Measurements from ENCODE around the gene KRTAP12-4. TPM values are rescaled to one million over a fixed set of nuclear protein-coding genes. Genes with fewer than 3 reads are reported as not detected.

The KRTAP12-4 gene
- total RNA-seq, 1 donor from 2014 or later, result not detected

DNA sequence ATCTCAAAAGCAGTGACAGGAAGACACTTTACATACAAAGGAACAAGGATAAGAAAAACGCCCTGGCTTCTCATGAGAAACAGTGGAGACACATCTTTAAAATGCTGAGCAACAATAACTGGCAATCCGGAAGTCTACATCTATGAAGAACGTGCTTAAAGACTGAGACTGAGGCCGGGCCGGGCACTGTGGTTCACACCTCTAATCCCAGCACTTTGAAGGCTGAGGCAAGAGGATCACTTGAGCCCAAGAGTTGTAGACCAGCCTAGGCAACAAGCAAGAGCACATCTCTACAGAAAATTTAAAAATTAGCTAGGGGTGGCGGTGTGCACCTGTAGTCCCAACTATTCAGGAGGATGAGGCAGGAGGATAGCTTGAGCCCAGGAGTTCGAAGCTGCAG is 29.6 kb upstream of the KRTAP12-4 start:
- peaks cover 5% of the 10 kb centered on the region for H3K4me1 Mint-ChIP-seq (ENCODE audit: low read depth, unreplicated experiment)
- H3K27me3 ChIP-seq (ENCODE audit: insufficient read depth, low read length), result peaks cover 10% of the 10 kb centered on the region
- no peak overlapping the region for H3K4me3 ChIP-seq (ENCODE audit: insufficient read depth, low read depth, low read length)
- no peak overlapping the region for H3K9ac ChIP-seq (ENCODE audit: low read length)
- no peak for DNase-seq (ENCODE audit: low read depth)
- H2AFZ ChIP-seq (ENCODE audit: low read depth, low read length), result no peak overlapping the region
- H3K9me3 ChIP-seq (ENCODE audit: insufficient read depth, low read depth, low read length), result no peaks in the 10 kb centered on the region
- no peaks in the 10 kb centered on the region for H3K79me2 ChIP-seq (ENCODE audit: insufficient read depth, low read length)
- H3K27me3 Mint-ChIP-seq (ENCODE audit: low read depth, unreplicated experiment), result peaks cover 73% of the 10 kb centered on the region
- H4K20me1 ChIP-seq (ENCODE audit: insufficient read depth, low read length), result no peaks in the 10 kb centered on the region
- no peak for TF ChIP-seq EZH2 (IDR thresholded peaks at IDR 0.05; ENCODE audit: insufficient read depth, low read length)
- TF ChIP-seq, protein P1, sequence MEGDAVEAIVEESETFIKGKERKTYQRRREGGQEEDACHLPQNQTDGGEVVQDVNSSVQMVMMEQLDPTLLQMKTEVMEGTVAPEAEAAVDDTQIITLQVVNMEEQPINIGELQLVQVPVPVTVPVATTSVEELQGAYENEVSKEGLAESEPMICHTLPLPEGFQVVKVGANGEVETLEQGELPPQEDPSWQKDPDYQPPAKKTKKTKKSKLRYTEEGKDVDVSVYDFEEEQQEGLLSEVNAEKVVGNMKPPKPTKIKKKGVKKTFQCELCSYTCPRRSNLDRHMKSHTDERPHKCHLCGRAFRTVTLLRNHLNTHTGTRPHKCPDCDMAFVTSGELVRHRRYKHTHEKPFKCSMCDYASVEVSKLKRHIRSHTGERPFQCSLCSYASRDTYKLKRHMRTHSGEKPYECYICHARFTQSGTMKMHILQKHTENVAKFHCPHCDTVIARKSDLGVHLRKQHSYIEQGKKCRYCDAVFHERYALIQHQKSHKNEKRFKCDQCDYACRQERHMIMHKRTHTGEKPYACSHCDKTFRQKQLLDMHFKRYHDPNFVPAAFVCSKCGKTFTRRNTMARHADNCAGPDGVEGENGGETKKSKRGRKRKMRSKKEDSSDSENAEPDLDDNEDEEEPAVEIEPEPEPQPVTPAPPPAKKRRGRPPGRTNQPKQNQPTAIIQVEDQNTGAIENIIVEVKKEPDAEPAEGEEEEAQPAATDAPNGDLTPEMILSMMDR (IDR thresholded peaks at IDR 0.05; ENCODE audit: insufficient read depth, low read depth, low read length), result no peak
- H3K36me3 ChIP-seq (ENCODE audit: insufficient read depth, low read length), result no peaks in the 10 kb centered on the region
- H3K9me3 Mint-ChIP-seq (ENCODE audit: unreplicated experiment), result peaks cover 6% of the 10 kb centered on the region
- no peaks in the 10 kb centered on the region for H3K4me1 ChIP-seq (ENCODE audit: insufficient read depth, low read length)
- H3K36me3 Mint-ChIP-seq (ENCODE audit: low read depth, unreplicated experiment), result peaks cover 8% of the 10 kb centered on the region
- H3K27ac ChIP-seq (ENCODE audit: low read depth, low read length), result no peak overlapping the region
- no peak overlapping the region for H3K4me2 ChIP-seq (ENCODE audit: low read length)
- FAIRE-seq, result no peak
- H3K27ac Mint-ChIP-seq (ENCODE audit: unreplicated experiment), result no peak overlapping the region
- no peak overlapping the region for H3K4me3 Mint-ChIP-seq (ENCODE audit: unreplicated experiment)

DNA sequence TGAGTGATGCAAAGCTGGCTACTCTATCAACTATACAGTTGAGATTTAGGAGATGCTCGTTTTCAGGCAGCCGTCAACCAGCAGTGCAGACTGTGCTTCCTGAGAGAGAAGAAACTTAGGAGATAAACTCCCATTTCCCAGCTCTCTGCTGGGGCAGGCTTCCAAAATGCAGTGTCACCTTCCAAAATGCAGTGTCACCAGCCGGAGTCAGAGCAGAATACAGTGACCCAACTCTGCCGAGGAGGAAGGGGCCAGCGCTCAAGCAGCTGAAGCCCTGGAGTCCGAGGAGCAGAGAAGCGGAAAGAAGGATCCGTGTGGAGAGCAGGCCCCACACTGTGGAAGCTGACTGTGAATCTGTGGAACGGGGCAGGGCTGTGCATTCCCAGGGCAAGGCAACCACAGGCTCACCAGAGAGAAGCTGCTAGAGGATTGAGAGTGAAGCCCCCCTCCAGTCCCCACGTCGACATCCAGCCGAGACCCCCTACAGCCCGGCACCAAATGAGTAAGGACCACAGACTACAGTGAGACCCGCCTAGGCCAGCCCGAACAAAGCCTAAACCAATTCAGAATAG is 28.2 kb upstream of the KRTAP12-4 start:
- Histone ChIP-seq H3K27me3 (ENCODE audit: insufficient read depth, low read length) (peaks cover 8% of the 10 kb centered on the region), H4K20me1 (ENCODE audit: insufficient read depth, low read length) (no peaks in the 10 kb centered on the region), H3K9me3 (ENCODE audit: insufficient read depth, low read depth, low read length) (no peaks in the 10 kb centered on the region), H3K9ac (ENCODE audit: low read length) (no peak overlapping the region), H2AFZ (ENCODE audit: low read depth, low read length) (no peak overlapping the region), H3K36me3 (ENCODE audit: insufficient read depth, low read length) (no peaks in the 10 kb centered on the region), H3K79me2 (ENCODE audit: insufficient read depth, low read length) (no peaks in the 10 kb centered on the region), H3K4me1 (ENCODE audit: insufficient read depth, low read length) (no peaks in the 10 kb centered on the region), H3K4me3 (ENCODE audit: insufficient read depth, low read depth, low read length) (no peak overlapping the region), H3K4me2 (ENCODE audit: low read length) (no peak overlapping the region), H3K27ac (ENCODE audit: low read depth, low read length) (no peak overlapping the region)
- FAIRE-seq (no peak), DNase-seq (ENCODE audit: low read depth) (no peak)
- Mint-ChIP-seq H3K4me1 (ENCODE audit: low read depth, unreplicated experiment) (peaks cover 5% of the 10 kb centered on the region), H3K4me3 (ENCODE audit: unreplicated experiment) (no peak overlapping the region), H3K27me3 (ENCODE audit: low read depth, unreplicated experiment) (peaks cover 64% of the 10 kb centered on the region), H3K36me3 (ENCODE audit: low read depth, unreplicated experiment) (peaks cover 8% of the 10 kb centered on the region), H3K27ac (ENCODE audit: unreplicated experiment) (no peak overlapping the region), H3K9me3 (ENCODE audit: unreplicated experiment) (peaks cover 6% of the 10 kb centered on the region)
- TF ChIP-seq EZH2 (IDR thresholded peaks at IDR 0.05; ENCODE audit: insufficient read depth, low read length), result no peak
- TF ChIP-seq, protein P1 (IDR thresholded peaks at IDR 0.05; ENCODE audit: insufficient read depth, low read depth, low read length), result no peak

DNA sequence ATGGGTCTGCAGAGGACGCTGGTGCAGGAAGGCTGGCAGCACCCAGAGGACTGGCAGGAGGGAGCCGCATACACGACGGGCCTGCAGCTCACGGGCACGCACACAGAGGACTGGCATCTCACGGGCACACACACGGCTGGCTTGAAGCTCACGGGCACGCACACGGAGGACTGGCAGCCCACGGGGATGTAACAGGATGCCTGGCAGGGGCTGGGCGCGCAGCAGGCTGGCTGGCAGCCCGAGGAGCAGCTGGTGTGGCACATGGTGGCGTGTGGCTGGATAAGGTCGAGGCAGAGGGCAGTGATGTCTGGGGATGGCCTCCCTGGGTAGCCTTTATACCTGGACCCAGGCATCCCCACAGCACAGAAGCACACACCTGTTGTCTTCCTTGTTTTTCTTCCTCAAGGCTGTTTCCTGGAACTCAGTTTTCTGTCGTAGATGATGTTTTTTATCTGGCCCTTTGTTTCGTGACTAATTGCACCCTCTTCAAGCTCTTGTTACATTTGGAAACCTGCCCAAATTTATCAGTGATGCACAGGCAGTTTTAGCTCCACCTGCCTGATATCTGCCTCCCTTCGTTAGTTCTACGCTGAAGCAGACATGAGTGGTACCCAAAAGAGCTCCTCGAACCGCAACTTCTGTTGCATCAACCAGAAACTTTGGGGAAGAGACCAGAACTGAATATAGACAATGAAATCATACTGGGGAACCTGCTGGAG is 27.6 kb upstream of the KRTAP12-4 start, which contains the start of gene KRTAP12-1:
TSS of gene KRTAP12-1 (minus strand) at position 303 of the 719 bp plus-strand sequence. CDS start at position 263, 40 bp downstream.
- Mint-ChIP-seq H3K27ac (ENCODE audit: unreplicated experiment) (no peak within 1 kb of the TSS), H3K4me3 (ENCODE audit: unreplicated experiment) (no peak within 1 kb of the TSS), H3K4me1 (ENCODE audit: low read depth, unreplicated experiment) (peaks cover 5% of the 10 kb centered on the region), H3K9me3 (ENCODE audit: unreplicated experiment) (peaks cover 6% of the 10 kb centered on the region), H3K27me3 (ENCODE audit: low read depth, unreplicated experiment) (peaks cover 63% of the 10 kb centered on the region), H3K36me3 (ENCODE audit: low read depth, unreplicated experiment) (peaks cover 8% of the 10 kb centered on the region)
- H3K36me3 ChIP-seq (ENCODE audit: insufficient read depth, low read length), result no peaks in the 10 kb centered on the region
- no peaks in the 10 kb centered on the region for H4K20me1 ChIP-seq (ENCODE audit: insufficient read depth, low read length)
- H3K9me3 ChIP-seq (ENCODE audit: insufficient read depth, low read depth, low read length), result no peaks in the 10 kb centered on the region
- H2AFZ ChIP-seq (ENCODE audit: low read depth, low read length), result no peak within 1 kb of the TSS
- no peaks in the 10 kb centered on the region for H3K79me2 ChIP-seq (ENCODE audit: insufficient read depth, low read length)
- H3K4me3 ChIP-seq (ENCODE audit: insufficient read depth, low read depth, low read length), result no peak within 1 kb of the TSS
- H3K4me1 ChIP-seq (ENCODE audit: insufficient read depth, low read length), result no peaks in the 10 kb centered on the region
- no peak for FAIRE-seq
- DNase-seq (ENCODE audit: low read depth), result no peak
- H3K27me3 ChIP-seq (ENCODE audit: insufficient read depth, low read length), result peaks cover 4% of the 10 kb centered on the region
- no peak within 1 kb of the TSS for H3K9ac ChIP-seq (ENCODE audit: low read length)
- no peak within 1 kb of the TSS for H3K27ac ChIP-seq (ENCODE audit: low read depth, low read length)
- no peak within 1 kb of the TSS for H3K4me2 ChIP-seq (ENCODE audit: low read length)
- TF ChIP-seq, protein P1 (IDR thresholded peaks at IDR 0.05; ENCODE audit: insufficient read depth, low read depth, low read length), result no peak
- TF ChIP-seq EZH2 (IDR thresholded peaks at IDR 0.05; ENCODE audit: insufficient read depth, low read length), result no peak
